Stimulated activated CD8-positive, alpha-beta memory T cell treated with anti-CD3 and anti-CD28 coated beads, Interleukin-2, amount 100 ng/mL, for 1 hour (primary cell): ENCODE measurements around the gene ZCCHC8.
"Not testable (repeated sequence)": the region's sequence is repeated elsewhere in the genome, so short reads cannot be mapped to it uniquely, and the experiment has no call there.

Experiments used
- DNase-seq, 2 donors: peaks; one replicate each; pipeline ENCODE4 v3.0.0-alpha.2; 2020; ENCODE audit warnings: low read depth in 2 of 2

Gene ZCCHC8

DNA sequence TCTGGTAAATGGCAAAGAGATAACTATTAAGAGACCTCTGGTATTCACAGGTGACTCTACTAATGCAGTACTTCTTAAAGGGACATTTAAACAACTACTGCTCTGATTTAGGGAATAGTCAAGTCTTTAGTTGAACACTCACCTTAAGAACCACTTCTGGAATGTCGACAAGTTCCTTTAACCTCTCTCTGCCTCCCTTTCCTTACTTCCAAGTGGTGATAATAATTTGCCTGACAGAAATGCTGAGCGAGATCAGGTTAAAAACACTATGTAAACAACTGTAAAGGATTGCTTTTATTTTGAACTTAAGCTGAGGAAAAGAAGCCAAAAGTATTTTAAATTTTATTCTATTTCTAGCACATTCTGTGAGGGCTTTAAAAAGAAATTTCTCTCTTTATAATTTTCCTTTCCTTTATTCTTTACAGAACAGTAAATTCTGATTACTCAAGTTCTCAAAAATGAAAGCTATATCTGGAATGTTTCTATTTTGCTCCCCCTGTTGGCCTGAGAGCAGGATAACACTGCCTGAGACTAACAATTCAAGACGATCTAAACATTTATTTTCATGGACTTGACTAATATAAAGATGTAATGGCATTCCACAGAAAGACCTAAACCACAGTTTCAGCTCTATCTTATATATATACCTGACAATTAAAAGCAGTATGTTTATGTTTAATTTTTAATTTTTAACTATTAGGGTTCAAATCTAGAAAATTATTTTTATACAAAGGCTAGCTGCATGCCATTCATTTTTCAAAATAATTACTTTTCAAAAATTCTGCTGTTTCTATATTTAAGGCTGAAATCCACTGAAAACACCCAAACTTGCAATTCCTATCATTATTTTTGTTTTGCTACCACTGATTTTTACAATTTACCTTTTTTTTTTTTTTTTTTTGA, 29.2 kb downstream of the ZCCHC8 start:
- no peak for DNase-seq

DNA sequence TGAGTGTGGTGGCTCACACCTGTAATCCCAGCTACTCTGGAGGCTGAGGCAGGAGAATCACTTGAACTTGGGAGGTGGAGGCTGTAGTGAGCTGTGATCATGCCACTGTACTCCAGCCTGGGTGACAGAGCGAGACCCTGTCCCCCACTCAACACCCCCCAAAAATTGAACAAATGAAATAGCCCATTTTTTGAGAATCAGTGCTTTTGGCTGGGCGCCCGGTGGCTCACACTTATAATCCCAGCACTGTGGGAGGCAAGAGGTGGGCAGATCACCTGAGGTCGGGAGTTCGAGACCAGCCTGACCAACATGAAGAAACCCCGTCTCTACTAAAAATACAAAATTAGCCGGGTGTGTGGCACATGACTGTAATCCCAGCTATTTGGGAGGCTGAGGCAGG, 30.2 kb downstream of the ZCCHC8 start:
- DNase-seq, result not testable (repeated sequence)

DNA sequence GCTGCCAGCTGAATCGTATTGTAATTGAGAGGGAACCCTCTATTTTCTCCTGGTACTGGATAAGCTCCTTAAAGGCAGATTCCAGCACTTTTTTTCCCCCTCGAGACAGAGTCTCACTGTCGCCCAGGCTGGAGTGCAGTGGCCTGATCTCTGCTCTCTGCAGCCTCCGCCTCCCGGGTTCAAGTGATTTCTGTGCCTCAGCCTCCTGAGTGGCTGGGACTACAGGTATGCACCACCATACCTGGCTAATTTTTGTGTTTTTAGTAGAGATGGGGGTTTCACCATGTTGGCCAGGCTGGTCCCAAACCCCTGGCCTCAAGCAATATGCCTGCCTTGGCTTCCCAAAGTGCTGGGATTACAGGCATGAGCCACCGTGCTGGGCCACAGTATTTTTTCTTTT, 30.9 kb downstream of the ZCCHC8 start:
- DNase-seq, result not testable (repeated sequence)

DNA sequence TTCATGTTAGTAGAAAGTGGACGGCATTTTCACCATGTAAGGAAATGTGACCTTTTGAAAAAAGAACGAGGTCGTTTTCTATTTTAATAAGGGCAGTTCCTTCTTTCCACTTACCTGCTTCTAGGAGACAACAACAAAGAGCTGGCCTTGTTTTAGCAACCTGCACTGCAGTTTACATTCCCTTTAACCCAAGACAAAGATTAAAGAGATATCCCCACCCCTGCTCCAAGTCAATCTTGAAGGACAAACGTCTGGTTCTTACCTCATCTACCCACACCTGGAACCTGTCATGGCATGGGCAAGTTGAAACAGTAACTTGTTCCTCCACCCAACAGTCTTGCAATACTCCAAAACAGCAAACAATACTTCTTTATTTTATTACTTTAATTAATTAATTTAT, 32.7 kb downstream of the ZCCHC8 start:
- DNase-seq, result no peak

DNA sequence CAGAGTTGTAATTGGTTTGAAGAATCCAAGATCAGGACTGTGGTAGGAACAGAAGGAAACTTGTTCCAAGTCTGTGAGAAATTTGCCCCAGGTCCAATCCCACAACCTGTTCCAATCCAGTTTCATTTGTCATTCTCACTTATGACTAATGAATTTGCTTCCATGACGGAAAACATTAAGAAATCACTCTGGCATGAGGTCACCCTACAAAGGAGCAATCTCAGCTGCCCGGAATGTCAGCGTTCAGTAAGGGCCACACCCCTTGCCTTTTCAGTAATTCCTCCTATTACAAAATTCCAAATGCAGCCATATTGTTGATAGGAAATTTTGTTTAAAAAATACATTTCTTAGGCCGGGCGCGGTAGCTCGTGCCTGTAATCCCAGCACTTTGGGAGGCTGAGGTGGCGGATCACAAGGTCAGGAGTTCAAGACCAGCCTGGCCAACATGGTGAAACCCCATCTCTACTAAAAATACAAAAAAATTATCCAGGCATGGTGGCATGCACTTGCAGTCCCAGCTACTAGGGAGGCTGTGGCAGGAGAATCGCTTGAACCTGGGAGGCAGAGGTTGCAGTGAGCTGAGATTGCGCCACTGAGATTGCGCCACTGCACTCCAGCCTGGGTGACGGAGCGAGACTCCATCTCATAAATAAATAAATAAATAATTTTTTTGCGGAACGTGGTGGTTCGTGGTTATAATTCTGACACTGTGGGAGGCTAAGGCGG, 36.3 kb downstream of the ZCCHC8 start:
- not testable (repeated sequence) for DNase-seq

DNA sequence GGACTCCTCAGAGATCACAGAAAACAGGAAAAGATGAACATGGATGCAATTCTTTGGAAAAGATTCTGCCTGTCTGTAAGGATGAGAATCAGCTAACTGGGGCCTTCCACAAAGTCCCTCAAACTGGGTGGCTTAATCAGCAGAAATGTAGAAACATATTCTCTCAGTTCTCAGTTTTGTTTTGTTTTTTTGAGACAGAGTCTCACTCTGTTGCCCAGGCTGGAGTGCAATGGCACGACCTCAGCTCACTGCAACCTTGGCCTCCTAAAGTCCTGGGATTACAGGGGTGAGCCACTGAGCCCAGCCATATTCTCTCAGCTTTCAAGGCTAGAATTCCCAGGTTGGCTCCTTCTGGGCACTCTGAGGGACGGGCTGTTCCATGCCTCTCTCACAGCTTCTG, 40.1 kb downstream of the ZCCHC8 start:
- no peak for DNase-seq

DNA sequence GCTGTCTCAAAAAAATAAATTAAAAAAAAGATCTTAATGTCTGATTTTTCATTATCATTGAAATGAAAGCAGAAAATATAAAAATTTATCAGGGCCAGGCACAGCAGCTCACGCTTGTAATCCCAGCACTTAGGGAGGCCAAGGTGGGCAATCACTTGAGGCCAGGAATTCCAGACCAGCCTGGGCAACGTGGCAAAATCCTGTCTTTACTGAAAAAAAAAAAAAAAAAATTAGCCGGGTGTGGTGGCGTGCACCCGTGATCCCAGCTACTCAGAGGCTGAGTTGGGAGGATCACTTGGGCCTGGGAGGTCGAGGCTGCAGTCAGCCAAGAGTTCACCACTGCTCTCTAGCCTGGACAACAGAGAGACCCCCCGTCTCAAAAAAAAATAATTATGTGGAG, 40.7 kb downstream of the ZCCHC8 start:
- no peak for DNase-seq

DNA sequence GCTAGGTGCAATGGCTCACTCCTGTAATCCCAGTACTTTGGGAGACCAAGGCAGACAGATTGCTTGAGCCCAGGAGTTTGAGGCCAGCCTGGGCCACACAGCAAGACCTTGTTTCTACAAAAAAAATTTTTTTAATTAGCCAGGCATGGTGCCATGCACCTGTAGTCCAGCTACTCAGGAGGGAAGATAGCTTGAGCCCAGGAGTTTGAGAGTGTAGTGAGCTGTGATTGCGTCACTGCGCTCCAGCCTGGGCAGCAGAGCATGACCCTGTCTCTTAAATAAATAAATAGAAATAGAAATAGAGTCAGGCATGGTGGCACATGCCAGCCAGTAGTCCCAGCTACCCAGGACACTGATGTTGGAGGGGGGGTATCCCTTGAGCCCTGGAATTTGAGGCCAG, 41.5 kb downstream of the ZCCHC8 start:
- DNase-seq, result no peak

DNA sequence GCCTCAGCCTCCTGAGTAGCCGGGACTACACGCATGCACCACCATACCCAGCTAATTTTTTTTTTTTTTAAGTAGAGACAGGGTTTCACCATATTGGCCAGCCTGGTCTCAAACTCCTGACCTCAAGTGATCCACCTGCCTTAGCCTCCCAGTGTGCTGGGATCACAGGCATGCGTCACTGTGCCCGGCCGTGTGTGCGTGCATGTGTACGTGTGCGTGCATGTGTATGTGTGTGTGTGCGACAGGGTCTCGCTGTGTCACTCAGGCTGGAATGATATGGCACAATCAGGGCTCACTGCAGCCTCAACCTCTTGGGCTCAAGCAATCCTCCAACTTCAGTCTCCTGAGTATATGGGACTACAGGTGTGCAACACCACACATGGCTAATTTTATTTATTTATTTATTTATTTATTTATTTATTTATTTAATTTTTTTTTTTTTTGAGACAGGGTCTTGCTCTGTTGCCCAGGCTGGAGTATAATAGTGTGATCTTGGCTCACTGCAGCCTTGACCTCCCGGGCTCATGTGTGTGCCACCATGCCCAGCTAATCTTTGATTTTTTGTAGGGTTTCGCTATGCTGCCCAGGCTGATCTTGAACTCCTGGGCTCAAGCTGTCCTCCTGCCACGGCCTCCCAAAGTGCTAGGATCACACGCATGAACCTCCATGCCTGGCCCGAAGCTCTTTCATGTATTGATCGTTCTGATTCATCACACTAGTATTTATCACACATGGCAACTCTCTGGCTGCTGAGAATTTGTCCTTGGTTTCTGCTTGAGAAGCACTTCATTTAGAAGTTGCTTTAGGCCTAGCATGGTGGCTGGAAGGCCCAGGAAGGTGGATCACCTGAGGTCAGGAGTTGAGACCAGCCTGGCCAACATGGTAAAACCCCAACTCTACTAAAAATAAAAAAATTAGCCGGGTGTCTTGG, 42.4 kb downstream of the ZCCHC8 start:
- no peak for DNase-seq

DNA sequence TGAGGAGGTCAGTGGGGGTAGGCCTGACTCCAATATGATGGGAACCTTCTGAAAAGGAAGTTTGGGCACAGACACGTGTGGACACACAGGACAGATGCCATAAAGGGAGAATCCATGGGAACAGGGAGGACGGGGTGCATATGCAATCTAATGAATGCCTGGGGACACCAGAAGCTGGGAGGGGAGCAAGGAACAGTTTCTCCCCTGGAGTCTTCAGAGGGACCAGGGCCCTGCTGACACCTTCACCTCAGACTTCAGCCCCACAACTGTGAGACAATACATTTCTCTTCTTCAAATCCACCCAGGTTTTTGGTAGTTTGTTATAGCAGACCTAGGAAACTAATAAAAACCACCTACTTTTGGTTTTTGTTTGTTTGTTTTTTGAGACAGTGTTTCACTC, 43.1 kb downstream of the ZCCHC8 start:
- no peak for DNase-seq

DNA sequence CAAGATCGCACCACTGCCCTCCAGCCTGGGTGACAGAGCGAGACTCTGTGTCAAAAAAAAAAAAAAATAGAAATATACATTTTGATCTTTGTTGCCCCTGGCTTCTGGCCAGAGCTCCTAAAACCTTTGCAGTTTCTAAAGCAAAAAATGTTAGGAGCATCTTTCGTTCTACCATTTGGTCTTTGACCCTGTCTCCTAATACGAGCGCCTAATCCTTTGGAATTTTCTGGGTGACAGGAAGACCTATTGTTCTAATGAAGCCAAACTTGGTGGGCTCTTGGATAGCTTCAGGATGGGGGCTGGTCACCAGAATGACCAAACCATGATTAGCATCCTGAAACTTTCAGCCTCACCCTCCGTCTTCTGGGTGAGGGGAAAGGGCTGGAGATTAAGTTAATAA, 46.0 kb downstream of the ZCCHC8 start:
- DNase-seq, result no peak

DNA sequence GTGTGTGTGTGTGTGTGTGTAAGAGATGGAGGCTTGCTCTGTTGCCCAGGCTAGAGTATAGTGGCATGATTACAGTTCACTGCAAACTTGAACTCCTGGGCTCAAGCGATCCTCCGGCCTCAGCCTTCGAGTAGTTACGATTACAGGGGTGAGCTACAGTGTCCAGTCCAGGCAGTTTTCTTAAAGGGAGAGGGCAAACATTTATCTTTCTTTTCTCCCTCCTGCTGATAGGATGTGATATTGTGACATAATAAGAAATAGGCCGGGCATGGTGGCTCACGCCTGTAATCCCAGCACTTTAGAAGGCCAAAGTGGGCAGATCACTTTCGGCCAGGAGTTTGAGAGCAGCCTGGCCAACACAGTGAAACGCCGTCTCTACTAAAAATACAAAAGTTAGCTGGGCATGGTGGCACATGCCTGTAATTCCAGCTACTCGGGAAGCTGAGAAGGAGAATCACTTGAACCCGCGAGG, 46.4 kb downstream of the ZCCHC8 start:
- DNase-seq, result no peak

DNA sequence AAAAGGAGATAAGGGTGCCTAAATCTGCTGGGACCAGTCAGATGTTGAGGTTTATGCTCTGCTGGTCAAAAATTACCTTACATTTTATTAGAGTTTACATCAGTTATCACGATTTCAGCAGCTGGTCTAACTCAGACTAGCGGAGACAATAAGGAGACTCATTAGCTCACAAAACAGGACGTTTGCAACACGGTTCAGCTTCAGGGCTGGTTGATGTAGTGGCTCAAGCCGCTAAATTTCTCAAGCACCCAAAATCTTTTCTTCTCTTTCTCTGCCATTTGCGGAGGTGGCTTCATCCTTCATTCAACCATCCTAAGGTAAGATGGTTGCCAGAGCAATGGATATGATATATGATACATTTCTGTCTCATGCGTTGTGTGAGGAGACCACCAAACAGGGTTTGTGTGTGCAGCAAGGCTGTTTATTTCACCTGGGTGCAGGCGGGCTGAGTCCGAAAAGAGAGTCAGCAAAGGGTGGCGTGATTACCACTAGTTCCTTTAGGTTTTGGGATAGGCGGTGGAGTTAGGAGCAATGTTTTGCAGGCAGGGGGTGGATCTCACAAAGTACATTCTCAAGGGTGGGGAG, 47.9 kb downstream of the ZCCHC8 start:
- DNase-seq, result no peak

DNA sequence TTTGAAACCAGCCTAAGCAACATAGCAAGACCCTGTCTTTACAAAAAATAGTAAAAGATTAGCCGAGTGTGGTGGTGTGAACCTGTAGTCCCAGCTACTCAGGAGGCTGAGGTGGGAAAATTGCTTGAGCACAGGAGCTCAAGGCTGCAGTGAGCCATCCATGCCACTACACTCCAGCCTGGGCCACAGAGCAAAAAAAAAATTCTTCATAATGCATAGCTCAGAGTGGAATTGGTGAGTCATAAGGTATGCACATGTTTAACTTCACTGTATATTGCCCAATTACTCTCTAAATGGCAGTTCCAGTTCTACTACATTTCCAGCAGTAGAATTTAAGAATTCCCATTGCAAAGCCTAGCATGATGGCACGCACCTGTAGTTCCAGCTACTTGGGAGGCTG, 51.4 kb downstream of the ZCCHC8 start:
- no peak for DNase-seq

DNA sequence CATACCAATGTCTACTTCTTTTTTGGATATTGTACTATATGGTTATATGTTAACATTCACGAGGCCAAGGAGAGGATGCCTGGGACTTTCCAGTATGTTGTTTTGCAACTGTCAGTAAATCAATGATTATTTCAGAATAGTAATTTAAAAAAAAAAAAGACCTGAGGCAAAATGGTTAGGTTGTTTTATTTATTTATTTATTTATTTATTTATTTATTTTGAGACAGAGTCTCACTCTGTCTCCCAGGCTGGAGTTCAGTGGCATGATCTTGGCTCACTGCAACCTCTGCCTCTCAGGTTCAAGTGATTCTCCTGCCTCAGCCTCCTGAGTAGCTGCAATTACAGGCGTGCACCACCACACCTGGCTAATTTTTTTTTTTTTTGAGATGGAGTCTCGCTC, 52.9 kb downstream of the ZCCHC8 start:
- not testable (repeated sequence) for DNase-seq

DNA sequence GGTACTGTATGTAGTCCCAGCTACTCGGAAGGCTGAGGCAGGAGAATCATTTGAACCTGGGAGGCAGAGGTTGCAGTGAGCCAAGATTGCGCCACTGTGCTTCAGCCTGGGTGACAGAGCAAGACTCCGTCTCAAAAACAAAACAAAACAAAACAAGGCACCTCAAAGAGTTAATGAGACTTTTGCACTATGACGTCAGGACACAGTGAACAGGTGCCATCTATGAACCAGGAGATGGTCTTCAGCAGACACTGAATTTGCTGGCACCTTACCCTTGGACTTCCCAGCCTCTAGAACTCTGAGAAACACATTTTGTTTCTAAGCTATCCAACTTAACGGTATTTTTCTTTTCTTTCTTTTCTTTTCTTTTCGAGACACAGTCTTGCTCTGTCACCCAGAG, 54.3 kb downstream of the ZCCHC8 start:
- DNase-seq, result not testable (repeated sequence)

DNA sequence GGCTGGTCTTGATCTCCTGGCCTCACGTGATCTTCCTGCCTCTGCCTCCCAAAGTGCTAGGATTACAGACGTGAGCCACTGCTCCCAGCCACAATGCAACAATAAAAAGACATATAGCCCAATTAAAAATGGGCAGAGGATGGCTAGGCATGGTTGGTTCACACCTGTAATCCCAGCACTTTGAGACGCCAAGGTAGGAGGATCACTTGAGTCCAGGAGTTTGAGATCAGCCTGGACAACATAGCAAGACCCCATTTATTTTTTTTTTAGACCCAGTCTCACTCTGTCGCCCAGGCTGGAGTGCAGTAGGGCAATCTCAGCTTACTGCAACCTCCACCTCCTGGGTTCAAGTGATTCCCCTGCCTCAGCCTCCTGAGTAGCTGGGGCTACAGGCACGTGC, 56.7 kb downstream of the ZCCHC8 start:
- not testable (repeated sequence) for DNase-seq

DNA sequence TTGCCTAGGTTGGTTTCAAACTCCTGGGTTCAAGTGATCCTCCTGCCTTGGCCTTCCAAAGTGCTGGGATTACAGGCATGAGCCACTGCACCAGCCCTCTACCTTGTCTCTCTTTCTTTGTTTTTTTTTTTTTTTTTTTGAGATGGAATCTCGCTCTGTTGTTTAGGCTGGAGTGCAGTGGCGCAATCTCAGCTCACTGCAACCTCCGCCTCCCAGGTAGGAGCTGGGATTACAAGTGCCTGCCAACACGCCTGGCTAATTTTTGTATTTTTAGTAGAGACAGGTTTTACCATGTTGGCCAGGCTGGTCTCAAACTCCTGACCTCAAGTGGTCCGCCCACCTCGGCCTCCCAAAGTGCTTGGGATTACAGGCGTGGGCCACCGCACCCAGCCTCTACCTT, 61.9 kb downstream of the ZCCHC8 start:
- not testable (repeated sequence) for DNase-seq

DNA sequence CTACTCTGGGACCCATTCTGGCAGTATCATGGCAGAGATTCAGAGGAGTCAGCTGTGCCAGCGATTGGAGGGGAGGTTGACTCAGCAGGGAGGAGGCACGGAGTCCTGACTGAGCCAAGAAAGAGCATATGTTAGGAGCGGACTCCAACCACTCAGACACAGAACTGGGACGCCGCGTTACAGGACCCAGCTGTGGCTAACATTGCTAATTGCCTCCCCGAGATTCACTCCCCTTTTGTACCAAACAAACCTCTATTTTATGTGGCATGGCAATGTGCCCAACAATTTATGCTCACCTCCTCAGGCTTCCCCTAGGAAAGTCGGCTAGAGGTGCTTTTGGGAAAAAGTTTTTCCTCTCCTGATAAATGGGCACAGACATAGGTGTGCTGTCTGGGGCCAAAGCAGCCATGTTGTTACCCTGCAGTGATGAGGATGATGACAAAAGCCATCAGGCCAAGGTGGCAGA, 63.0 kb downstream of the ZCCHC8 start:
- no peak for DNase-seq

DNA sequence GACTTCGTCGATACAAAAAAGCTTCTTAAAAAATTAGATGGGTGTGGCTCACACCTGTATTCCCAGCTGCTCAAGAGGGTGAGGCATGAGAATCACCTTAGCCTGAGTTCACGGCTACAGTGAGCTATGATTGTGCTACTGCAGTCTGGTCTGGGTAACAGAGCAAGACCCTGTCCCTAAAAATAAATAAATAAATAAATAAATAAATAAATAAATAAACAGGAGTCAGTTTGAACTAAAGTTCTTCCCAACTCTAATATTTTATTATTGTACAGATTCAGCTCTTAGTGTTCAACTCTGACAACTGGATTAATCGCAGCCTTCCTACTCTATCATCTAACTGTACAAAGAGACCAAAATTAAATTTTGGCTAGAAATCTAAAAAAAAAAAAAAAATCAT, 65.5 kb downstream of the ZCCHC8 start:
- no peak for DNase-seq

DNA sequence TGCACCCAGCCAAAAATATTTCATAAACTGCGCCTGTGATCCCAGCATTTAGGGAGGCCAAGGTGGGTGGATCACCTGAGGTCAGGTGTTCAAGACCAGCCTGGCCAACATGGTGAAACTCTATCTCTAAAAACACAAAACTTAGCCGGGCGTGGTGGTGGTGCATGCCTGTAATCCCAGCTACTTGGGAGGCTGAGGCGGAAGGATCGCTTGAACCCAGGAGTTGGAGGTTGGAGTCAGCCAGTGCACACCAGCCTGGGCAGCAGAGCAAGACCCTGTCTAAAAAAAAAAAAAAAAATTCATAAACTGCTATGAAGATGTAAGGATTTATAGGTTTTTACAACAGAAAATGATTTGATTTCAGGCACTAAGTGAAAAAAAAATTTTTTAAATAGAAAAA, 71.7 kb downstream of the ZCCHC8 start:
- not testable (repeated sequence) for DNase-seq
